ENCODE measurements around the gene TMOD3.
"Not testable (repeated sequence)": the region's sequence is repeated elsewhere in the genome, so short reads cannot be mapped to it uniquely, and the experiment has no call there.

The TMOD3 gene

GRCh38 chr15:51787130-51787529, 42.3 kb upstream of the TMOD3 start:
- CTCF ChIA-PET = interaction anchor here (0.9 to 1.0 kb wide), 2 partner anchors 76 to 137 kb away, joined by 3 read pairs; no protein-coding TSS in a partner anchor
- H3K4me3 ChIP-seq (ENCODE audit: low read depth, low read length); POLR2A ChIA-PET; H3K27ac ChIP-seq (ENCODE audit: extremely low read depth, low read depth, low read length); H3K9me3 ChIP-seq (ENCODE audit: control insufficient read depth, insufficient read depth, low read depth, low read length); H3K4me1 ChIP-seq (ENCODE audit: control insufficient read depth, insufficient read depth, low read length): not testable (repeated sequence)
- peaks cover 0 to 13% of the 10 kb centered on the region in 2 experiments; a peak in 1 of 3 replicates for H3K36me3 ChIP-seq (ENCODE audit: control insufficient read depth in 2 of 2, insufficient read depth in 1 of 2, low read length in 2 of 2)

DNA sequence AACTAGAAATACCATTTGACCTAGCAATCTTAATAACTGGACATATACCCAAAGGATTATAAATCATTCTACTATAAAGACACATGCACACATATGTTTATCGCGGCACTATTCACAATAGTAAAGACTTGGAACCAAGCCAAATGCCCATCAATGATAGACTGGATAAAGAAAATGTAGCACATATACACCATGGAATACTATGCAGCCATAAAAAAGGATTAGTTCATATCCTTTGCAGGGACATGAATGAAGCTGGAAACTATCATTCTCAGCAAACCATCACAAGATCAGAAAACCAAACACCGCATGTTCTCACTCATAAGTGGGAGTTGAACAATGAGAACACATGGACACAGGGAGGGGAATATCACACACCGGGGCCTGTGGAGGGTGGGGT, 37.0 kb upstream of the TMOD3 start:
- H3K4me3 ChIP-seq (ENCODE audit: low read depth, low read length); CTCF ChIA-PET; H3K4me1 ChIP-seq (ENCODE audit: control insufficient read depth, insufficient read depth, low read length); POLR2A ChIA-PET; H3K27ac ChIP-seq (ENCODE audit: extremely low read depth, low read depth, low read length); H3K9me3 ChIP-seq (ENCODE audit: control insufficient read depth, insufficient read depth, low read depth, low read length); H3K36me3 ChIP-seq (ENCODE audit: control insufficient read depth in 2 of 2, insufficient read depth in 1 of 2, low read length in 2 of 2): not testable (repeated sequence)
- TF ChIP-seq, protein P1, sequence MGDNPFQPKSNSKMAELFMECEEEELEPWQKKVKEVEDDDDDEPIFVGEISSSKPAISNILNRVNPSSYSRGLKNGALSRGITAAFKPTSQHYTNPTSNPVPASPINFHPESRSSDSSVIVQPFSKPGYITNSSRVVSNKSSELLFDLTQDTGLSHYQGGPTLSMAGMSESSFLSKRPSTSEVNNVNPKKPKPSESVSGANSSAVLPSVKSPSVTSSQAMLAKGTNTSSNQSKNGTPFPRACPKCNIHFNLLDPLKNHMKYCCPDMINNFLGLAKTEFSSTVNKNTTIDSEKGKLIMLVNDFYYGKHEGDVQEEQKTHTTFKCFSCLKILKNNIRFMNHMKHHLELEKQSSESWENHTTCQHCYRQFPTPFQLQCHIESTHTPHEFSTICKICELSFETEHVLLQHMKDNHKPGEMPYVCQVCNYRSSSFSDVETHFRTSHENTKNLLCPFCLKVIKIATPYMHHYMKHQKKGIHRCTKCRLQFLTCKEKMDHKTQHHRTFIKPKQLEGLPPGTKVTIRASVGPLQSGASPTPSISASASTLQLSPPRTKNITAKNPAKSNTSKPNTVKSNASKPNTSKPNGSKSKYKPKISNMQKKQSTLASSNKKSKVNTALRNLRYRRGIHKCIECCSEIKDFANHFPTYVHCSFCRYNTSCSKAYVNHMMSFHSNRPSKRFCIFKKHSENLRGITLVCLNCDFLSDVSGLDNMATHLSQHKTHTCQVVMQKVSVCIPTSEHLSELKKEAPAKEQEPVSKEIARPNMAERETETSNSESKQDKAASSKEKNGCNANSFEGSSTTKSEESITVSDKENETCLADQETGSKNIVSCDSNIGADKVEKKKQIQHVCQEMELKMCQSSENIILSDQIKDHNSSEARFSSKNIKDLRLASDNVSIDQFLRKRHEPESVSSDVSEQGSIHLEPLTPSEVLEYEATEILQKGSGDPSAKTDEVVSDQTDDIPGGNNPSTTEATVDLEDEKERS (tag by site-specific recombination; IDR thresholded peaks at IDR 0.05) = peak; percentile 79; the same call in 1 of the 2 replicates
- TF ChIP-seq ZNF146 (tag by site-specific recombination; IDR thresholded peaks at IDR 0.05) = peak; percentile 85

DNA sequence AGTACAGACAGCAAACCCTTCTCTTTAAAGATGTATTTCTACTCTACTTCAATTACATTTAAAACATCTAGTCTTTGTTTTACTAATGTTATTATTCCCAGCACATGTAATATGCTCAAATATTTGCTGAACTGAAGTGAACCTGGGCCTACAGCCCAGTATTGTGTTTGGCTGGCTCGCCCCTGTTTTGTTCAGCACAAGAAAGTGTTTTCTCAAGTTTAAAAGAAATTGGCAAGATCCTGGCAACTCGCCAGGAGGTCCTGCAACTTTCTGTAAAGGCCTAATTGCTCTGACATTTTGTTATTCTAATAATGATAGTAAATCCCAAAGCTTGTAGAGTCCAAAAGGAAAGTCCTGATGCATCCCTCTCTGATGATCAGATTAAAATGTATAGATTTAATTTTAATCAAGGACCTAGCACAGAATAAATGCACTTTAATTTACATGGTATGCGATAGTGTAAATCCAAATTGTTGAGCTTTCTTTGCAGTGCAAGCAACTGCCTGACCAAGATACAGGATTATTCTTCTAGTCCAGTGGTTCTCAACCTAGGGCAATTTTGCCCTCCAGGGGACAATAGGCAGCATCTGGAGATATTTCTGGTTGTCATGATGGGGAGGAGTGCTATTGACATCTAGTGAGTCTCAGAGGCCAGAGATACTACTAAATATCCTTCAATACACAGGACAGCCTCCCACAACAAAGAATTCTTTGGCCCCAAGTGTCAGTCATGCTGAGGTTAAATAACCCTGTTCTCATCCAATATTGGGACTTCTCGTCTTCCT, 35.7 kb upstream of the TMOD3 start:
- CTCF ChIA-PET = interaction anchor here (0.7 to 1.5 kb wide), 3 partner anchors 17 to 68 kb away, joined by 3 to 5 read pairs (median 3); no protein-coding TSS in a partner anchor
- Histone ChIP-seq H3K9me3 (ENCODE audit: control insufficient read depth, insufficient read depth, low read depth, low read length) (no peaks in the 10 kb centered on the region), H3K27ac (ENCODE audit: extremely low read depth, low read depth, low read length) (no peak overlapping the region), H3K4me1 (ENCODE audit: control insufficient read depth, insufficient read depth, low read length) (no peaks in the 10 kb centered on the region), H3K4me3 (ENCODE audit: low read depth, low read length) (no peak overlapping the region), H3K36me3 (ENCODE audit: control insufficient read depth in 2 of 2, insufficient read depth in 1 of 2, low read length in 2 of 2) (peaks cover 0 to 6% of the 10 kb centered on the region in 2 experiments; a peak in 1 of 3 replicates)
- no peak for TF ChIP-seq ZNF354C (tag by site-specific recombination; IDR thresholded peaks at IDR 0.05; ENCODE audit: borderline replicate concordance, low read depth)
- no peak for TF ChIP-seq IKZF3 (tag by site-specific recombination; IDR thresholded peaks at IDR 0.05)
- TF ChIP-seq, protein P2, sequence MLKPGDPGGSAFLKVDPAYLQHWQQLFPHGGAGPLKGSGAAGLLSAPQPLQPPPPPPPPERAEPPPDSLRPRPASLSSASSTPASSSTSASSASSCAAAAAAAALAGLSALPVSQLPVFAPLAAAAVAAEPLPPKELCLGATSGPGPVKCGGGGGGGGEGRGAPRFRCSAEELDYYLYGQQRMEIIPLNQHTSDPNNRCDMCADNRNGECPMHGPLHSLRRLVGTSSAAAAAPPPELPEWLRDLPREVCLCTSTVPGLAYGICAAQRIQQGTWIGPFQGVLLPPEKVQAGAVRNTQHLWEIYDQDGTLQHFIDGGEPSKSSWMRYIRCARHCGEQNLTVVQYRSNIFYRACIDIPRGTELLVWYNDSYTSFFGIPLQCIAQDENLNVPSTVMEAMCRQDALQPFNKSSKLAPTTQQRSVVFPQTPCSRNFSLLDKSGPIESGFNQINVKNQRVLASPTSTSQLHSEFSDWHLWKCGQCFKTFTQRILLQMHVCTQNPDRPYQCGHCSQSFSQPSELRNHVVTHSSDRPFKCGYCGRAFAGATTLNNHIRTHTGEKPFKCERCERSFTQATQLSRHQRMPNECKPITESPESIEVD (tag by site-specific recombination; IDR thresholded peaks at IDR 0.05) = peak; percentile 72
- POLR2A ChIA-PET = no interaction called here

DNA sequence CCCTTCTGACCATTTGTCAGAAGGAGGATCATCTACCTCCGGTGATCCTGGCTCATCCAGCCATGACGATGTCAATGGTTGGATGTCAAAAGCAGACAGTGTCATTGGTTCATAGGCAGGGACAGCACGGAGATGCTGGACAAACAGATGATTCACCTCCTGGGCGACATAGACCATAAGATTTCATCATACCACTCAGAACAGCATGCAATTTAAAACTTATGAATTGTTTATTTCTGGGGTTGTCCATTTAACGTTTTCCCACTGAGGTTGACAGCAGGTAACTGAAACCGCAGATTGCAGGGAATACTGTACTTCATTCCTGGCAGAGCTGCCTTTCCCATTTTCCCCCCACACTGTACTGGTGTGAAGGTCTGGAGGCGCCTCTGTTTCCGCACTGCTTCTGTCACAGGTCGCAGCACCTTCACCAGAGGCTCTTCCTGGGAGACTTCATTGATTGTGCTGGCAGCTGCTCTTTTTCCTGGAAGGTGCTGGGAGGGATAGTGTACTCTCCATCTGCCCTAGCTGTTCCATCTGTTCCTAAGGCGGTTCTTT, 32.5 kb upstream of the TMOD3 start:
- Histone ChIP-seq H3K9me3 (ENCODE audit: control insufficient read depth, insufficient read depth, low read depth, low read length) (no peaks in the 10 kb centered on the region), H3K4me3 (ENCODE audit: low read depth, low read length) (no peak overlapping the region), H3K36me3 (ENCODE audit: control insufficient read depth in 2 of 2, insufficient read depth in 1 of 2, low read length in 2 of 2) (peaks cover 0 to 9% of the 10 kb centered on the region in 2 experiments; a peak in 1 of 3 replicates), H3K4me1 (ENCODE audit: control insufficient read depth, insufficient read depth, low read length) (no peaks in the 10 kb centered on the region), H3K27ac (ENCODE audit: extremely low read depth, low read depth, low read length) (no peak overlapping the region)
- ChIA-PET POLR2A (no interaction called here), CTCF (no interaction called here)
- no peak for TF ChIP-seq ZNF335 (tag by site-specific recombination; conservative IDR thresholded peaks at IDR 0.05)
- no peak for TF ChIP-seq ZNF248 (tag by site-specific recombination; IDR thresholded peaks at IDR 0.05)
- no peak for TF ChIP-seq ZNF571 (tag by site-specific recombination; IDR thresholded peaks at IDR 0.05)
- TF ChIP-seq ZIC2 (tag by site-specific recombination; IDR thresholded peaks at IDR 0.05) = peak; percentile 45; the same call in 1 of the 2 replicates
- no peak for TF ChIP-seq YY2 (tag by site-specific recombination; IDR thresholded peaks at IDR 0.05)
- no peak for TF ChIP-seq KLF1 (tag by site-specific recombination; IDR thresholded peaks at IDR 0.05)
- TF ChIP-seq ZNF660 (tag by site-specific recombination; IDR thresholded peaks at IDR 0.05) = no peak
- TF ChIP-seq, protein P2 (tag by site-specific recombination; IDR thresholded peaks at IDR 0.05) = no peak
- no peak for TF ChIP-seq ZNF843 (tag by site-specific recombination; IDR thresholded peaks at IDR 0.05)
- TF ChIP-seq ZNF645 (tag by site-specific recombination; IDR thresholded peaks at IDR 0.05) = no peak
- TF ChIP-seq ZNF416 (tag by site-specific recombination; IDR thresholded peaks at IDR 0.05) = no peak
- TF ChIP-seq ZBTB21 (tag by site-specific recombination; IDR thresholded peaks at IDR 0.05) = no peak
- no peak for TF ChIP-seq ZNF155 (tag by site-specific recombination; IDR thresholded peaks at IDR 0.05)
- no peak for TF ChIP-seq ZNF202 (tag by site-specific recombination; IDR thresholded peaks at IDR 0.05; ENCODE audit: borderline replicate concordance)
- TF ChIP-seq ZNF514 (tag by site-specific recombination; IDR thresholded peaks at IDR 0.05) = no peak

All from HEK293 (cell line).